Progenitor cell of endocrine pancreas (in vitro differentiated cells): ENCODE data around the gene CNOT1. TPM values are rescaled to one million over a fixed set of nuclear protein-coding genes. Genes with fewer than 3 reads are reported as not detected.
A peak's percentile ranks its signal among the peaks of the same experiment; 100 is the strongest.
"Not testable (repeated sequence)": the region's sequence is repeated elsewhere in the genome, so short reads cannot be mapped to it uniquely, and the experiment has no call there.

Source experiments
- DNase-seq: peaks from one replicate; pipeline ENCODE4 v3.0.0; 2021; ENCODE audit warnings: low spot score; ENCODE audit not compliant: unreplicated experiment
- H3K27ac Mint-ChIP-seq: 2 replicates; pipeline ENCODE4 v1.8.0; 2021; ENCODE audit warnings: mild to moderate bottlenecking, moderate library complexity, mixed read lengths
- H3K27me3 Mint-ChIP-seq: 2 replicates; pipeline ENCODE4 v1.8.0; 2021; ENCODE audit warnings: mixed read lengths
- H3K36me3 Mint-ChIP-seq: 2 replicates; pipeline ENCODE4 v1.8.0; 2022; ENCODE audit warnings: mixed read lengths; ENCODE audit not compliant: insufficient read depth
- H3K4me1 Mint-ChIP-seq: 2 replicates; pipeline ENCODE4 v1.8.0; 2021; ENCODE audit warnings: low read depth, mixed read lengths
- H3K4me3 Mint-ChIP-seq: 2 replicates; pipeline ENCODE4 v1.8.0; 2021; ENCODE audit warnings: low read depth, mild to moderate bottlenecking, moderate library complexity, mixed read lengths
- H3K9me3 Mint-ChIP-seq: 2 replicates; pipeline ENCODE4 v1.8.0; 2021; ENCODE audit warnings: low read depth, mixed read lengths
- total RNA-seq: library from RNA; stranded (reverse); gene quantifications from 2 replicates; pipeline ENCODE4 v1.2.1, GENCODE V29; 2021
- TF ChIP-seq, protein P1 (sequence below): fragments of 200-600 bp; sonication (generic); IDR thresholded peaks from one replicate; pipeline ENCODE4 v1.5.0; 2021; ENCODE audit warnings: antibody characterized with exemption, mild to moderate bottlenecking; ENCODE audit not compliant: unreplicated experiment

CNOT1 gene
- total RNA-seq, 1 donor from 2014 or later, result 235 TPM

DNA sequence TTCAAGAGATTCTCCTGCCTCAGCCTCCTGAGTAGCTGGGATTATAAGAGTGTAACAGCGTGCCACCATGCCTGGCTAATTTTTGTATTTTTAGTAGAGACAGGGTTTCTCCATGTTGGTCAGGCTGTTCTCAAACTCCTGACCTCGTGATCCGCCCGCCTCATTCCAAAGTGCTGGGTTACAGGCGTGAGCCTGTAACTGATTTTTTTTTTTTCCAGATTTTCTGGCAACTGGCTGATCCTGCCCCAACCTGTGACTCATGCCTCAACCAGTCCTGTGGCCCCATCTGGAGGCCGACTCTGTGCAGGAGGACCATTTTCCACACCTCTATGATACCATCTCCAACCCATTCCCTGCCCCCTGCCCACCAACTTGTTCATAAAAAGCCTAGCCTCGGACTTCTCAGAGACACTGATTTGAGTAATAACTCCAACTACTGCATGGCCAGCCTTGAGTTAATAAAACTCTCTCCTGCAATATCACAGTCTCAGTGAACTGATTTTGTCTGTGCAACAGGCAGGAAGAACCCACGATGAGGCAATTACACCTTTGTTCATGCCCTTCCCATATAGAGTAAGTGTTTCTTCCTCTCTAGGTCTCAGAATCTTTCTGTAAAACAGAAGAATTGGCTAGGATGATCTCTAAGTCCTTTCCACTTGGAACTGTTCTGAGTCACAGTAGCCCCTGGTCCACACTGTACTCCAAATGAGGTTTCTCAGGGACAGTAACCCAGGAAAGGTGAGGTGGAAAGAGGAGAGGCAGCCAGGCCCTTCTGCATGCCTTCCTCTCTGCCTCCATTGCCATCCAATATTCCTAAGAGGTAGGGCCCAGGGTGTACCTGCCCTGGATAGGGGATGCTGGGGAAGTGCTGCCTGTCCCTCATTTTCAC lies 8.8 kb upstream of the CNOT1 start:
- TF ChIP-seq, protein P1, sequence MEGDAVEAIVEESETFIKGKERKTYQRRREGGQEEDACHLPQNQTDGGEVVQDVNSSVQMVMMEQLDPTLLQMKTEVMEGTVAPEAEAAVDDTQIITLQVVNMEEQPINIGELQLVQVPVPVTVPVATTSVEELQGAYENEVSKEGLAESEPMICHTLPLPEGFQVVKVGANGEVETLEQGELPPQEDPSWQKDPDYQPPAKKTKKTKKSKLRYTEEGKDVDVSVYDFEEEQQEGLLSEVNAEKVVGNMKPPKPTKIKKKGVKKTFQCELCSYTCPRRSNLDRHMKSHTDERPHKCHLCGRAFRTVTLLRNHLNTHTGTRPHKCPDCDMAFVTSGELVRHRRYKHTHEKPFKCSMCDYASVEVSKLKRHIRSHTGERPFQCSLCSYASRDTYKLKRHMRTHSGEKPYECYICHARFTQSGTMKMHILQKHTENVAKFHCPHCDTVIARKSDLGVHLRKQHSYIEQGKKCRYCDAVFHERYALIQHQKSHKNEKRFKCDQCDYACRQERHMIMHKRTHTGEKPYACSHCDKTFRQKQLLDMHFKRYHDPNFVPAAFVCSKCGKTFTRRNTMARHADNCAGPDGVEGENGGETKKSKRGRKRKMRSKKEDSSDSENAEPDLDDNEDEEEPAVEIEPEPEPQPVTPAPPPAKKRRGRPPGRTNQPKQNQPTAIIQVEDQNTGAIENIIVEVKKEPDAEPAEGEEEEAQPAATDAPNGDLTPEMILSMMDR, result no peak
- Mint-ChIP-seq H3K4me3 (no peak overlapping the region), H3K27ac (no peak overlapping the region), H3K4me1 (peaks cover 6% of the 10 kb centered on the region), H3K9me3 (no peaks in the 10 kb centered on the region), H3K27me3 (no peaks in the 10 kb centered on the region), H3K36me3 (no peaks in the 10 kb centered on the region)
- DNase-seq, result no peak

DNA sequence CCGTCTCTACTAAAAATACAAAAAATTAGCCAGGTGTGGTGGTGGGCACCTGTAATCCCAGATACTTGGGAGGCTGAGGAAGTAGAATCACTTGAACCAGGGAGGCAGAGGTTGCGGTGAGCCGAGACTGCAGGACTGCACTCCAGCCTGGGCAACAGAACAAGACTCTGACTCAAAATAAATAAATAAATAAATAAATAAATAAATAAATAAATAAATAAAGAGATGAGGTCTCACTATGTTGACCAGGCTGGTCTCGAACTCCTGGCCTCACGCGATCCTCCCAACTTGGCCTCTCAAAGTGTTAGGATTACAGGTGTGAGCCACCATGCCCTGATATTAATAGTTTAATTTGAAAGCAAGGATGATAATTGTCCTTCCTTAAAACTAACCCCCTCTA lies 7.4 kb upstream of the CNOT1 start:
- not testable (repeated sequence) for H3K27me3 Mint-ChIP-seq, H3K4me3 Mint-ChIP-seq, DNase-seq, H3K36me3 Mint-ChIP-seq, H3K27ac Mint-ChIP-seq, H3K9me3 Mint-ChIP-seq, H3K4me1 Mint-ChIP-seq

GRCh38 chr16:58636466-58636865 lies 6.8 kb upstream of the CNOT1 start:
- H3K4me1 Mint-ChIP-seq, result peaks cover 6% of the 10 kb centered on the region
- no peak overlapping the region for H3K4me3 Mint-ChIP-seq
- DNase-seq, result no peak
- no peak overlapping the region for H3K27ac Mint-ChIP-seq
- H3K9me3 Mint-ChIP-seq, result no peaks in the 10 kb centered on the region
- no peaks in the 10 kb centered on the region for H3K36me3 Mint-ChIP-seq
- TF ChIP-seq, protein P1, result no peak
- no peaks in the 10 kb centered on the region for H3K27me3 Mint-ChIP-seq

DNA sequence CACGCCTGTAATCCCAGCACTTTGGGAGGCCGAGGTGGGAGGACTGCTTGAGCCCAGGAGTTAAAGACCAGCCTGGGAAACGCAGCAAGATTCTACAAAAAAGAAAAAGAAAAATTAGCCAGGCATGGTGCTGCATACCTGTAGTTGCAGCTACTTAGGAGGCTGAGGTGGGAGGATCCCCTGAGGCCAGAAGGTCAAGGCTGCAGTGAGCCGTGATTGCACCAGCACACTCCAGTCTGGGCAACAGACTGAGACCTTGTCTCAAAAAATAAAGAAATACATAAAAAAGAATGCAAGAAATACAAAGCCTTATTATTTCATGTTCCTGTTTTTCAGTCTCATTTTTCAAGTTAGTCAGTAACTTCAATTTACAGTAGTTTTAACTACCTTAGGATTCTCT lies 5.9 kb upstream of the CNOT1 start:
- Mint-ChIP-seq H3K27ac (no peak overlapping the region), H3K9me3 (no peaks in the 10 kb centered on the region), H3K4me3 (no peak overlapping the region), H3K4me1 (peaks cover 7% of the 10 kb centered on the region), H3K27me3 (no peaks in the 10 kb centered on the region), H3K36me3 (no peaks in the 10 kb centered on the region)
- TF ChIP-seq, protein P1, result no peak
- DNase-seq, result no peak

- H3K9me3 Mint-ChIP-seq, result no peaks in the 10 kb centered on the region
- H3K36me3 Mint-ChIP-seq, result peaks cover 3% of the 10 kb centered on the region
- no peak for DNase-seq
- TF ChIP-seq, protein P1, result no peak
- no peak overlapping the region for H3K4me3 Mint-ChIP-seq
- H3K27me3 Mint-ChIP-seq, result no peaks in the 10 kb centered on the region
- H3K4me1 Mint-ChIP-seq, result peaks cover 8% of the 10 kb centered on the region
- H3K27ac Mint-ChIP-seq, result peak overlapping the region; percentile 37
These were observed 4.7 kb upstream of the CNOT1 start for GRCh38 chr16:58634265-58634802.
